ENCODE results near the gene TXNRD1.
"Not testable (repeated sequence)": the region's sequence is repeated elsewhere in the genome, so short reads cannot be mapped to it uniquely, and the experiment has no call there.

Gene TXNRD1

GRCh38 chr12:104332273-104332672 lies 116.7 kb downstream of the TXNRD1 start:
- DNase-seq = not testable (repeated sequence)

DNA sequence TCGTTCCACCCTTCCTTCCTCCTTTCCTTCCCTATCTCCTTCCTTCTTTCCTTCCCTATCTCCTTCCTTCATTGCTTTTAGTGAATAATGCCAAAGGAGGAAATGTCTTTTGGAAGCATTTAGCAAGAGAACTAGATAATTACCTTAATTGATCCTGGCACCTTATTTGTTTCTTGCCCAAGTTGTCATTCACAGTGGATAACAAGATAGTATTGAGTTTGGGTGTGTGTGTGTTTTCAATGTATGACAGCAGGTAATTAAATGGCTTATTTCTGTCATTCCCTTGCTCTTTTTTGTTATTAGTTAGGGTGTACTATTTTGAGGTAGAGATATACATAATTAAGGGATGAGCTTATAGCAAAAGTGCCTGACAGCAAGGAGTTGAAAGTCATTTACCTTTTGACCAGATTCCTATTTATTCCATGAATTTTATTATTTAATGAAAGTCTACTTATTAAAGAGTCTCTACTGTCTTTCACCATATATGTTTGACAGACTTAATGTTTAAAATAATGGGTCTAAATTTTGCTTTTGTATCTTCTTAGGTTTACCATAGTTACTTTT lies 118.2 kb downstream of the TXNRD1 start:
- DNase-seq = no peak

DNA sequence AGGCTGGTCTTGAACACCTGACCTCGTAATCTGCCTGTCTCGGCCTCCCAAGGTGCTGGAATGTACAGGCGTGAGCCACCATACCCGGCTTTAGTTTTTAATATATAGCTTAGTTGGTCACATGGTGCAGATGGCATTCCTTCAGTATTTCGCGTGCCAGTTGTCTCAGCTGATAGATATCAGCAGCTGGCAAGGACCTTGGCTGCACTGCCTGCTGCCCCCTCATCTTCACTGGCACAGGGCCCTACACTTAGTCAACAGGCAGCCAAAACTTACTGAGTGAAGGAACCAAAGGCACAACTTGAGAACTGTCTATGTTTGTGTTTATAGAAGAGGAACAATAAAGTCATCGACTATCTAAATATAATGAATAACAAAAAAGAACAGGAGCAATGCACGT lies 119.0 kb downstream of the TXNRD1 start:
- DNase-seq = no peak

GRCh38 chr12:104336115-104336514 lies 120.5 kb downstream of the TXNRD1 start:
- DNase-seq = no peak

DNA sequence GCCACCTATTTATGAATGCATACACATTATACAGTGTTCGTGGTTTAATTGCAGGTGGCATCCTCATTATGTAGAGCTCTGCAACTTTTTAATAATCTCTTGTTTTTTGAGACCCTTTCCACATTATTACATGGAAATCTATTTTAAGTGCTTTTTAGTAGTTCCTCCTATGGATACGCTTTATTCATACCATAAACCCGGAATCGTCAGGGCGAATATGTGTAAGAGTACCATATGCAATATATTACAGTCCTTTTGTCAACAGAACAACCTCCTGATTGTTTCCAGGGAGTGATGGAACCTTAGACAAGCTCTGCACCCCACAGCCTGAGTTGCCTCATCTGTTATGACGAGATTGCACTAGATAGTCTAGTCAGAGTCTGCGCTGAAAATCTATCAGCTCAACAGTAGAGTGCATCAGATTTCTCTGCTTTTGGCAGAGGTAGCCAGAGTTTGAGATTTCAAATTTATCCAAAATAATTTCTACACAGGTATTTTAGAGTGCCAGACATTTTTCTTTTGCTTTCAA lies 121.5 kb downstream of the TXNRD1 start:
- no peak for DNase-seq

GRCh38 chr12:104339663-104340062 lies 124.1 kb downstream of the TXNRD1 start:
- no peak for DNase-seq

- DNase-seq = no peak
Measured at GRCh38 chr12:104340177-104340576, 124.6 kb downstream of the TXNRD1 start.

DNA sequence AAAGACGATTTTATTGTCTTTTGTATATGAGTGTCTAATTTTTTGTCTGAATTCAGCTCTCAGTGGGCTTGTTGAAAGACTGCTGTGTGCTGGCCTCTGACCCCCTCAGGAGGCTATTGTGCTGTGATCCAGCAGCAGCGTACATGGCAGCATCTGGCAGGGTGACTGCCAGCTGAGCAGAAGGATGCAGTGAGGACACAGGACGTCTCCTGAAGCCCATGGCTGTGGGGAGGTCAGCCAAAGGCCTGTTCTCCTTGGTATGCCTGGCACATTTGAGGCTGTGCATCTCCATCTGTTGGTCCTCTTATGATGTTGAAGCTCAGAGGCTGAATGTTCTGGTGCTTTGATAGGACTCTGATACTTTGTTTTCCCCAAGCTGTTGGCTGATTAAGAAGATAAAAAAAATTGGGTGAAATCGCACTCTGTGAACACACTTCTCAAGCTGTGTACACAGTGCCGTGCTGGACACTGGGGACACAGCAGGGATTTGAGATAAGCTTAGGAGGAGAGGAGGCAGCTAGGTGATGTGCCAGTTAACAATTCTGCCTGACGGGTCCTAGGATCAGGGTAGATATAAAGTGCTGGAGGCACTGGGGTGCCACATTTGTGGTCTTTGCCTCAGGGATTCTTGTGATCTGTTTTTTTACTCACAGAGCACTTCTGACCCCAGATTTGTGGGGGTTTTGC lies 125.5 kb downstream of the TXNRD1 start:
- DNase-seq = no peak

DNA sequence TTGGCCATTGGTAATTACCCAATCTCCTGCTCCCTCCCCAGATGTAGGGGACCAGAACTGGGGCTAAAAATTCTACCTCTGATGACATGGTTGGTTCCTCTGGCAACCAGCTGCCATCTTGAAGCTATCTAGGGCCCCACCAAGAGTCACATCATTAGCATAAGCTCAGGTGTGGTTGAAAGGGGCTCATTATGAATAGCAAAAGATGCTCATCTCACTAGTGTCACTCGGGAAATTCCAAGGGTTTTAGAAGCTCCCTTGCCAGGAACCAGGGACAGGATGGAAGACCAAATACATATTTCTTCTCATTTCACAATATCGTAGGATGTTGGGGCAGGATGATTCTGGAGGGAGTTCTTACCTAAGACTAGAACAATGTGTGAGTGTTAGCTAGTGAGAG lies 126.6 kb downstream of the TXNRD1 start:
- no peak for DNase-seq

GRCh38 chr12:104342635-104343249 lies 127.2 kb downstream of the TXNRD1 start:
- DNase-seq = no peak

- DNase-seq = no peak
Measured at GRCh38 chr12:104344682-104345081, 129.1 kb downstream of the TXNRD1 start.

- DNase-seq = no peak
Measured at GRCh38 chr12:104345234-104346066, 129.9 kb downstream of the TXNRD1 start.

- DNase-seq = no peak
Measured at GRCh38 chr12:104347374-104348075, 131.9 kb downstream of the TXNRD1 start.

DNA sequence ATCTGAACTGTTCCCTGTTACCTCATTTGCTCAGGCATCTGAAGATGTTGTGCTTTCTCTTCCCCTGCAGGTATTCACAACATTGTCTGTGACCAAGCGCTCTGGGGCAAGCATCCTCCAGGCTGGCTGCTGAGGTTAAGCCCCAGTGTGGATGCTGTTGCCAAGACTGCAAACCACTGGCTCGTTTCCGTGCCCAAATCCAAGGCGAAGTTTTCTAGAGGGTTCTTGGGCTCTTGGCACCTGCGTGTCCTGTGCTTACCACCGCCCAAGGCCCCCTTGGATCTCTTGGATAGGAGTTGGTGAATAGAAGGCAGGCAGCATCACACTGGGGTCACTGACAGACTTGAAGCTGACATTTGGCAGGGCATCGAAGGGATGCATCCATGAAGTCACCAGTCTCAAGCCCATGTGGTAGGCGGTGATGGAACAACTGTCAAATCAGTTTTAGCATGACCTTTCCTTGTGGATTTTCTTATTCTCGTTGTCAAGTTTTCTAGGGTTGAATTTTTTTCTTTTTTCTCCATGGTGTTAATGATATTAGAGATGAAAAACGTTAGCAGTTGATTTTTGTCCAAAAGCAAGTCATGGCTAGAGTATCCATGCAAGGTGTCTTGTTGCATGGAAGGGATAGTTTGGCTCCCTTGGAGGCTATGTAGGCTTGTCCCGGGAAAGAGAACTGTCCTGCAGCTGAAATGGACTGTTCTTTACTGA lies 132.9 kb downstream of the TXNRD1 start:
- DNase-seq = no peak

- DNase-seq = no peak
Measured at GRCh38 chr12:104348994-104349494, 133.5 kb downstream of the TXNRD1 start.

- no peak for DNase-seq
Measured at GRCh38 chr12:104350211-104351056, 134.9 kb downstream of the TXNRD1 start.

- no peak for DNase-seq
Measured at GRCh38 chr12:104351057-104351983, 135.7 kb downstream of the TXNRD1 start.

DNA sequence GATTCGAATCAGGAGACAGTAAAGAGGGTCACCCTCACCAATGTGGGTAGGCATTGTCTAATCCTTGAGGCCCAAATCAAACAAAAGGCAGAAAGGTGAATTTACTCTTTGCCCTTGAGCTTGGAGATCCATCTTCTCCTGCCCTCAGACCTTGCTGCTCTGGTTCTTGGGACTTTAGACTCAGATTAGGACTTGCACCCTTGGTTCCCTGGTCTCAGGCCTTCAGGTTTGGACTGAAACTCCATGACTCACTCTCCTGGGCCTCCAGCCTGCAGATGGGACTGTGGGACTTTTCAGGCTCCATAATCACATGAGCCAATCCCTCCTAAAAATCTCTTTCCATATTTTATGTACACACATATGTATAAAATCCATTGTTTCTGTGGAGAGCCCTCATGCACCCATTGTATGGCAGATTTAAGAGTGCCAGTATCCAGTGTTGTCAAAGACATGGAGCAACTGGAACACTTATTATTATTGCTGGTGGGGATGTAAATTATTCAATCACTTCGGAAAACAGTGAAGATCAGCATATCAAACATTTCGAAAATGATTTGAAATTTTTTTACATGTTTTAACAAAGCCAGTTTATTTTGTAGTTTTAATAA lies 136.6 kb downstream of the TXNRD1 start:
- no peak for DNase-seq
